Activated naive CD4-positive, alpha-beta T cell treated with anti-CD3 and anti-CD28 coated beads, Interleukin-2, amount 50 U/mL, for 24 hours (primary cell): ENCODE results near the gene CNOT2.

Experiments
- H3K27ac Mint-ChIP-seq: one replicate; pipeline ENCODE4 v1.8.0; 2021; ENCODE audit warnings: mild to moderate bottlenecking, mixed read lengths
- H3K27me3 Mint-ChIP-seq: one replicate; pipeline ENCODE4 v1.8.0; 2021; ENCODE audit warnings: mixed read lengths
- H3K36me3 Mint-ChIP-seq: one replicate; pipeline ENCODE4 v1.8.0; 2021; ENCODE audit warnings: mixed read lengths
- H3K4me1 Mint-ChIP-seq: one replicate; pipeline ENCODE4 v1.8.0; 2021; ENCODE audit warnings: mixed read lengths
- H3K4me3 Mint-ChIP-seq: one replicate; pipeline ENCODE4 v1.8.0; 2021; ENCODE audit warnings: mild to moderate bottlenecking, mixed read lengths
- H3K9me3 Mint-ChIP-seq: one replicate; pipeline ENCODE4 v1.8.0; 2021; ENCODE audit warnings: mixed read lengths

The CNOT2 gene

GRCh38 chr12:70398862-70399261 lies 155.6 kb downstream of the CNOT2 start:
- Mint-ChIP-seq H3K27ac (no peak overlapping the region), H3K9me3 (no peaks in the 10 kb centered on the region), H3K4me1 (no peaks in the 10 kb centered on the region), H3K27me3 (no peaks in the 10 kb centered on the region), H3K4me3 (no peak overlapping the region), H3K36me3 (peaks cover 15% of the 10 kb centered on the region)

- H3K27ac Mint-ChIP-seq, result no peak overlapping the region
Measured at GRCh38 chr12:70399311-70399710, 156.1 kb downstream of the CNOT2 start.

GRCh38 chr12:70400124-70400523 lies 156.9 kb downstream of the CNOT2 start:
- no peak overlapping the region for H3K27ac Mint-ChIP-seq
- no peaks in the 10 kb centered on the region for H3K4me1 Mint-ChIP-seq
- peaks cover 15% of the 10 kb centered on the region for H3K36me3 Mint-ChIP-seq
- H3K9me3 Mint-ChIP-seq, result no peaks in the 10 kb centered on the region
- H3K4me3 Mint-ChIP-seq, result no peak overlapping the region
- no peaks in the 10 kb centered on the region for H3K27me3 Mint-ChIP-seq

More at GRCh38 chr12:70399311-70399710, 156.1 kb downstream of the CNOT2 start:
- peaks cover 15% of the 10 kb centered on the region for H3K36me3 Mint-ChIP-seq
- H3K27me3 Mint-ChIP-seq, result no peaks in the 10 kb centered on the region
- H3K4me1 Mint-ChIP-seq, result no peaks in the 10 kb centered on the region
- no peaks in the 10 kb centered on the region for H3K9me3 Mint-ChIP-seq
- no peak overlapping the region for H3K4me3 Mint-ChIP-seq

GRCh38 chr12:70402597-70402996 lies 159.4 kb downstream of the CNOT2 start:
- no peaks in the 10 kb centered on the region for H3K9me3 Mint-ChIP-seq
- H3K27me3 Mint-ChIP-seq, result no peaks in the 10 kb centered on the region
- no peak overlapping the region for H3K4me3 Mint-ChIP-seq
- no peak overlapping the region for H3K27ac Mint-ChIP-seq
- no peaks in the 10 kb centered on the region for H3K4me1 Mint-ChIP-seq
- H3K36me3 Mint-ChIP-seq, result peaks cover 15% of the 10 kb centered on the region

GRCh38 chr12:70403826-70404225 lies 160.6 kb downstream of the CNOT2 start:
- no peak overlapping the region for H3K4me3 Mint-ChIP-seq
- peaks cover 15% of the 10 kb centered on the region for H3K36me3 Mint-ChIP-seq
- no peak overlapping the region for H3K27ac Mint-ChIP-seq
- no peaks in the 10 kb centered on the region for H3K9me3 Mint-ChIP-seq
- H3K4me1 Mint-ChIP-seq, result no peaks in the 10 kb centered on the region
- no peaks in the 10 kb centered on the region for H3K27me3 Mint-ChIP-seq
